Stomach (tissue), 9 donors: Measurements from ENCODE around the gene SMAD3. TPM values are rescaled to one million over a fixed set of nuclear protein-coding genes. Genes with fewer than 3 reads are reported as not detected.
"Not testable (repeated sequence)": the region's sequence is repeated elsewhere in the genome, so short reads cannot be mapped to it uniquely, and the experiment has no call there.

Experiments
- DNase-seq, 2 donors: peaks; one replicate each; pipeline versions ENCODE4 v3.0.0 to v3.0.0-alpha.2; 2013 to 2019
- H3K27ac ChIP-seq, 5 donors: fragments of 200-600 bp in 4 of 5; sonication (generic) in 4 of 5; one replicate each; pipeline ENCODE4 v1.5.1; 2013 to 2019; ENCODE audit warnings: mild to moderate bottlenecking in 1 of 5, moderate library complexity in 1 of 5
- H3K27me3 ChIP-seq, 3 donors: fragments of 200-600 bp; sonication (generic); one replicate each; pipeline ENCODE4 v1.5.1; 2017 to 2019; ENCODE audit warnings: mixed run types in 1 of 3
- H3K36me3 ChIP-seq, 4 donors: fragments of 200-600 bp; sonication (generic); 1 replicate in 3 of 4; 2 replicates in 1 of 4; pipeline ENCODE4 v1.5.1; 2016 to 2019
- H3K4me1 ChIP-seq, 4 donors: fragments of 200-600 bp; sonication (generic); one replicate each; pipeline ENCODE4 v1.5.1; 2016 to 2019
- H3K4me3 ChIP-seq, 4 donors: fragments of 200-600 bp; sonication (generic) in 3 of 4; one replicate each; pipeline ENCODE4 v1.5.1; 2016 to 2019; ENCODE audit warnings: mild to moderate bottlenecking in 1 of 4
- H3K9me3 ChIP-seq, 4 donors: fragments of 200-600 bp; sonication (generic); one replicate each; pipeline ENCODE4 v1.5.1; 2016 to 2019
- CTCF ChIP-seq, 7 experiments: fragments of 450-650 bp in 4 of 7; fragments of 200-600 bp in 3 of 7; sonication (generic) in 3 of 7; IDR thresholded peaks; one replicate each; pipeline ENCODE4 v1.5.1; 2016 to 2019; ENCODE audit warnings: antibody characterized with exemption in 7 of 7, control low read depth in 2 of 7, mild to moderate bottlenecking in 1 of 7
- EP300 ChIP-seq: sonication (generic); formaldehyde crosslinking; IDR thresholded peaks from one replicate; pipeline ENCODE4 v1.6.1; 2017; ENCODE audit warnings: antibody characterized with exemption
- POLR2A ChIP-seq, 4 donors: fragments of 450-650 bp; IDR thresholded peaks; one replicate each; pipeline ENCODE4 v1.6.1; 2016; ENCODE audit warnings: antibody characterized with exemption in 4 of 4, control low read depth in 2 of 4, mild to moderate bottlenecking in 1 of 4, moderate library complexity in 1 of 4
- POLR2AphosphoS5 ChIP-seq, 3 donors: sonication (generic); formaldehyde crosslinking; IDR thresholded peaks; one replicate each; pipeline ENCODE4 v1.6.1; 2016; ENCODE audit warnings: antibody characterized with exemption in 3 of 3
- WGBS, 5 donors: extraction: QIAGEN DNeasy Blood & Tissue Kit in 3 of 5; methylation state at CpG; one replicate each; pipeline versions ENCODE4 v1.1.5 to v1.1.7; 2013 to 2018; 5-methylcytosine and 5-hydroxymethylcytosine counted together
- intact Hi-C: fragments of 100-400 bp; cut with DNase I; formaldehyde crosslinking; loops from one replicate; pipeline ENCODE4 v1.15.1; 2023; ENCODE audit warnings: low total_unique reads
- polyA plus RNA-seq, 3 donors: library from polyadenylated mRNA; stranded (reverse); fragments of 200-250 nt; gene quantifications; one replicate each; pipeline ENCODE4 v1.2.3, GENCODE V29; 2013
- total RNA-seq, 5 donors: library from RNA; depleted of rRNA; stranded (reverse); fragments of >200 nt; gene quantifications; one replicate each; pipeline versions ENCODE4 v1.1.0 to v1.2.3, GENCODE V29; 2014 to 2016
- donor health status: healthy with polysubstance abuse.
- donor health status: Bipolar disorder and iron deficiency.
- donor health status: healthy.

Gene SMAD3
- total and polyA plus RNA-seq, 8 donors, result 6.8 to 103 (median 27.5) TPM

- peak overlapping the region in 3 of 5 donors; percentile 61 to 81 (median 76) for H3K27ac ChIP-seq
- peaks cover 46 to 96% (median 86%) of the 10 kb centered on the region in 4 donors for H3K4me1 ChIP-seq
- no peak for DNase-seq
- intact Hi-C loops, result no loop called here
- H3K9me3 ChIP-seq, result no peaks in the 10 kb centered on the region
- TF ChIP-seq EP300 (no peak), POLR2A (IDR thresholded peaks at IDR 0.05) (no peak), CTCF (IDR thresholded peaks at IDR 0.05) (no peak), POLR2AphosphoS5 (IDR thresholded peaks at IDR 0.05) (no peak)
- no peaks in the 10 kb centered on the region for H3K27me3 ChIP-seq
- peaks cover 0 to 10% (median 6%) of the 10 kb centered on the region in 4 donors for H3K36me3 ChIP-seq
- 73 to 100% (median 97%) methylated on average over 1 of the region's 1 CpG for WGBS, 5 donors
- H3K4me3 ChIP-seq, result no peak overlapping the region
Measured at GRCh38 chr15:67074886-67075229, 9.5 kb downstream of the SMAD3 start.

- intact Hi-C loops, H3K36me3 ChIP-seq, DNase-seq, H3K27me3 ChIP-seq, H3K4me3 ChIP-seq, H3K9me3 ChIP-seq: not testable (repeated sequence)
- H3K27ac ChIP-seq, result peak overlapping the region in 3 of 5 donors; percentile 61 to 81 (median 76)
- 93 to 97% (median 96%) methylated on average over 14 of the region's 14 CpGs for WGBS, 5 donors
- H3K4me1 ChIP-seq, result peaks cover 49 to 97% (median 88%) of the 10 kb centered on the region in 4 donors
Measured at GRCh38 chr15:67075555-67076135, 10.2 kb downstream of the SMAD3 start.

- intact Hi-C loops, result no loop called here
- peak overlapping the region in 4 of 5 donors; percentile 26 to 81 (median 60) for H3K27ac ChIP-seq
- H3K27me3 ChIP-seq, result no peaks in the 10 kb centered on the region
- no peaks in the 10 kb centered on the region for H3K9me3 ChIP-seq
- H3K4me1 ChIP-seq, result peaks cover 56 to 100% (median 93%) of the 10 kb centered on the region in 4 donors
- DNase-seq, result peak in 1 of 2 donors; percentile 58
- peaks cover 0 to 4% (median 1%) of the 10 kb centered on the region in 4 donors for H3K36me3 ChIP-seq
- H3K4me3 ChIP-seq, result no peak overlapping the region
- WGBS, 5 donors, result 71 to 76% (median 73%) methylated on average over 12 to 13 of the region's 13 CpGs
- TF ChIP-seq POLR2A (IDR thresholded peaks at IDR 0.05) (no peak), POLR2AphosphoS5 (IDR thresholded peaks at IDR 0.05) (no peak), CTCF (IDR thresholded peaks at IDR 0.05) (no peak), EP300 (no peak)
Measured at GRCh38 chr15:67076147-67076843, 10.9 kb downstream of the SMAD3 start.

GRCh38 chr15:67077641-67078215 is 12.3 kb downstream of the SMAD3 start:
- H3K27ac ChIP-seq, result peak overlapping the region; percentile 55 to 81 (median 75)
- H3K4me1 ChIP-seq, result peaks cover 59 to 100% (median 96%) of the 10 kb centered on the region in 4 donors

More at GRCh38 chr15:67077641-67078215, 12.3 kb downstream of the SMAD3 start:
- Histone ChIP-seq H3K4me3 (no peak overlapping the region), H3K9me3 (no peaks in the 10 kb centered on the region), H3K36me3 (no peaks in the 10 kb centered on the region), H3K27me3 (no peaks in the 10 kb centered on the region)
- DNase-seq, result peak in 1 of 2 donors; percentile 68
- 30 to 51% (median 38%) methylated on average over 6 of the region's 6 CpGs for WGBS, 5 donors
- no peak for TF ChIP-seq POLR2A (IDR thresholded peaks at IDR 0.05)
- no peak for TF ChIP-seq CTCF (IDR thresholded peaks at IDR 0.05)
- no peak for TF ChIP-seq EP300
- no peak for TF ChIP-seq POLR2AphosphoS5 (IDR thresholded peaks at IDR 0.05)
- intact Hi-C loops, result no loop called here
